ENCODE results near the gene MAGI2.

Gene MAGI2

DNA sequence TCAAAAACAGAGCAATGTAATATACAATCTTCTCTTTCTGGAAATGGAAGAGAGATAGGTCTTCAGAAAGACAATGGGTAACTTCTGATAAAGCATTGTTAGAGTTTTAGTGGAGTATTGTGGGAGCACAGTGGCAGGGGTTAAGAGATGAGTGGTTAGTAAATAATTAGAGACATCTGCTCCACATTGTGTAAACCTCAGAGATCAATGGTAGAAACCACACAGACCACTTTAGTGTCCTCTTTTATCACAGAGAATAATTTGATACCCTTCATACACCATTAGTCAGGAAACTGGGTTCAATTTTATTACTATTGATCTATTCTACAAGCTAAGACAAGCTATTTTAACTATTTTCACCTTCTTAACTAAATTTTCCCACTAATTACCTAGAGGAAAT is 35.9 kb upstream of the MAGI2 start:
- no peaks in the 10 kb centered on the region for H3K79me2 ChIP-seq (ENCODE audit: insufficient read depth, low read length)
- no peaks in the 10 kb centered on the region for H4K20me1 ChIP-seq (ENCODE audit: insufficient read depth, low read length, poor library complexity, severe bottlenecking)
- H3K4me3 ChIP-seq (ENCODE audit: low read length, poor library complexity, severe bottlenecking): no peak overlapping the region
- no peaks in the 10 kb centered on the region for H3F3A ChIP-seq (ENCODE audit: low read depth)
- H3K9me2 ChIP-seq (replicated peaks; ENCODE audit: low read depth, low read length): no peaks in the 10 kb centered on the region
- H3K36me3 ChIP-seq (ENCODE audit: insufficient read depth, low read length): no peaks in the 10 kb centered on the region
- no peaks in the 10 kb centered on the region for H3K27me3 ChIP-seq (ENCODE audit: insufficient read depth, low read length, poor library complexity, severe bottlenecking)
- H3K4me1 ChIP-seq (ENCODE audit: insufficient read depth, low read length, poor library complexity, severe bottlenecking): no peaks in the 10 kb centered on the region
- no peak overlapping the region for H2AFZ ChIP-seq (ENCODE audit: low read length)
- no peak overlapping the region for H3K4me2 ChIP-seq (ENCODE audit: low read depth, low read length, poor library complexity, severe bottlenecking)
- TF ChIP-seq EZH2phosphoT487 (IDR thresholded peaks at IDR 0.05; ENCODE audit: borderline replicate concordance): no peak
- TF ChIP-seq, protein P1, sequence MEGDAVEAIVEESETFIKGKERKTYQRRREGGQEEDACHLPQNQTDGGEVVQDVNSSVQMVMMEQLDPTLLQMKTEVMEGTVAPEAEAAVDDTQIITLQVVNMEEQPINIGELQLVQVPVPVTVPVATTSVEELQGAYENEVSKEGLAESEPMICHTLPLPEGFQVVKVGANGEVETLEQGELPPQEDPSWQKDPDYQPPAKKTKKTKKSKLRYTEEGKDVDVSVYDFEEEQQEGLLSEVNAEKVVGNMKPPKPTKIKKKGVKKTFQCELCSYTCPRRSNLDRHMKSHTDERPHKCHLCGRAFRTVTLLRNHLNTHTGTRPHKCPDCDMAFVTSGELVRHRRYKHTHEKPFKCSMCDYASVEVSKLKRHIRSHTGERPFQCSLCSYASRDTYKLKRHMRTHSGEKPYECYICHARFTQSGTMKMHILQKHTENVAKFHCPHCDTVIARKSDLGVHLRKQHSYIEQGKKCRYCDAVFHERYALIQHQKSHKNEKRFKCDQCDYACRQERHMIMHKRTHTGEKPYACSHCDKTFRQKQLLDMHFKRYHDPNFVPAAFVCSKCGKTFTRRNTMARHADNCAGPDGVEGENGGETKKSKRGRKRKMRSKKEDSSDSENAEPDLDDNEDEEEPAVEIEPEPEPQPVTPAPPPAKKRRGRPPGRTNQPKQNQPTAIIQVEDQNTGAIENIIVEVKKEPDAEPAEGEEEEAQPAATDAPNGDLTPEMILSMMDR (conservative IDR thresholded peaks at IDR 0.05; ENCODE audit: low read length): no peak
- no peaks in the 10 kb centered on the region for H3K9me3 ChIP-seq (ENCODE audit: insufficient read depth, low read depth, low read length)
- H3K9ac ChIP-seq (ENCODE audit: low read depth, low read length, poor library complexity, severe bottlenecking): no peak overlapping the region

GRCh38 chr7:79478386-79478785 is 24.9 kb upstream of the MAGI2 start:
- H3F3A ChIP-seq (ENCODE audit: low read depth): no peaks in the 10 kb centered on the region
- H3K79me2 ChIP-seq (ENCODE audit: insufficient read depth, low read length): no peaks in the 10 kb centered on the region
- H3K9me3 ChIP-seq (ENCODE audit: insufficient read depth, low read depth, low read length): no peaks in the 10 kb centered on the region
- H4K20me1 ChIP-seq (ENCODE audit: insufficient read depth, low read length, poor library complexity, severe bottlenecking): no peaks in the 10 kb centered on the region
- no peaks in the 10 kb centered on the region for H3K4me1 ChIP-seq (ENCODE audit: insufficient read depth, low read length, poor library complexity, severe bottlenecking)
- H3K36me3 ChIP-seq (ENCODE audit: insufficient read depth, low read length): no peaks in the 10 kb centered on the region
- no peak overlapping the region for H3K9ac ChIP-seq (ENCODE audit: low read depth, low read length, poor library complexity, severe bottlenecking)
- TF ChIP-seq EZH2phosphoT487 (IDR thresholded peaks at IDR 0.05; ENCODE audit: borderline replicate concordance): no peak
- TF ChIP-seq, protein P1 (conservative IDR thresholded peaks at IDR 0.05; ENCODE audit: low read length): no peak
- no peaks in the 10 kb centered on the region for H3K27me3 ChIP-seq (ENCODE audit: insufficient read depth, low read length, poor library complexity, severe bottlenecking)
- no peaks in the 10 kb centered on the region for H3K9me2 ChIP-seq (replicated peaks; ENCODE audit: low read depth, low read length)
- no peak overlapping the region for H3K4me2 ChIP-seq (ENCODE audit: low read depth, low read length, poor library complexity, severe bottlenecking)
- H2AFZ ChIP-seq (ENCODE audit: low read length): no peak overlapping the region
- H3K4me3 ChIP-seq (ENCODE audit: low read length, poor library complexity, severe bottlenecking): no peak overlapping the region

GRCh38 chr7:79475455-79475854 is 22.0 kb upstream of the MAGI2 start:
- Histone ChIP-seq H3F3A (ENCODE audit: low read depth) (no peaks in the 10 kb centered on the region), H4K20me1 (ENCODE audit: insufficient read depth, low read length, poor library complexity, severe bottlenecking) (no peaks in the 10 kb centered on the region), H3K36me3 (ENCODE audit: insufficient read depth, low read length) (no peaks in the 10 kb centered on the region), H3K4me3 (ENCODE audit: low read length, poor library complexity, severe bottlenecking) (no peak overlapping the region), H3K79me2 (ENCODE audit: insufficient read depth, low read length) (no peaks in the 10 kb centered on the region), H3K4me2 (ENCODE audit: low read depth, low read length, poor library complexity, severe bottlenecking) (no peak overlapping the region), H3K9ac (ENCODE audit: low read depth, low read length, poor library complexity, severe bottlenecking) (no peak overlapping the region), H2AFZ (ENCODE audit: low read length) (no peak overlapping the region), H3K9me3 (ENCODE audit: insufficient read depth, low read depth, low read length) (no peaks in the 10 kb centered on the region), H3K4me1 (ENCODE audit: insufficient read depth, low read length, poor library complexity, severe bottlenecking) (no peaks in the 10 kb centered on the region), H3K27me3 (ENCODE audit: insufficient read depth, low read length, poor library complexity, severe bottlenecking) (no peaks in the 10 kb centered on the region), H3K9me2 (replicated peaks; ENCODE audit: low read depth, low read length) (no peaks in the 10 kb centered on the region)
- TF ChIP-seq EZH2phosphoT487 (IDR thresholded peaks at IDR 0.05; ENCODE audit: borderline replicate concordance): no peak
- TF ChIP-seq, protein P1 (conservative IDR thresholded peaks at IDR 0.05; ENCODE audit: low read length): no peak

Measured in Loucy (cell line).